Activated CD4-positive, alpha-beta T cell treated with anti-CD3 and anti-CD28 coated beads for 36 hours (primary cell): ENCODE data around the gene TUBE1. TPM values are rescaled to one million over a fixed set of nuclear protein-coding genes. Genes with fewer than 3 reads are reported as not detected.

ENCODE experiments used
- ATAC-seq: fragments of 200-7000 bp; cut with Tn5 transposase; one replicate; pipeline ENCODE4 v1.10.0; 2021; ENCODE audit warnings: mild to moderate bottlenecking, moderate library complexity
- CTCF ChIA-PET: fragments of 350-600 bp; sonication (Branson Sonifier 250); formaldehyde crosslinking; loops from one replicate; lab custom pipeline; 2021; ENCODE audit warnings: antibody characterized with exemption; lab: Charles Lee
- POLR2A ChIA-PET: fragments of 350-600 bp; sonication (Branson Sonifier 250); formaldehyde crosslinking; loops from one replicate; lab custom pipeline; 2021; ENCODE audit warnings: antibody characterized with exemption, inconsistent platforms; lab: Charles Lee
- DNase-seq: peaks from one replicate; pipeline ENCODE4 v3.0.0-alpha.2; 2020
- H3K27ac Mint-ChIP-seq: one replicate; pipeline ENCODE4 v1.8.0; 2021; ENCODE audit warnings: mixed read lengths
- H3K27me3 Mint-ChIP-seq: one replicate; pipeline ENCODE4 v1.8.0; 2021; ENCODE audit warnings: mixed read lengths
- H3K36me3 Mint-ChIP-seq: one replicate; pipeline ENCODE4 v1.8.0; 2021; ENCODE audit warnings: low read depth, mixed read lengths
- H3K4me1 Mint-ChIP-seq: one replicate; pipeline ENCODE4 v1.8.0; 2021; ENCODE audit warnings: mixed read lengths
- H3K4me3 Mint-ChIP-seq: one replicate; pipeline ENCODE4 v1.8.0; 2021; ENCODE audit warnings: mild to moderate bottlenecking, moderate library complexity, mixed read lengths
- H3K9me3 Mint-ChIP-seq: one replicate; pipeline ENCODE4 v1.8.0; 2021; ENCODE audit warnings: low read depth, mixed read lengths
- intact Hi-C, 2 experiments: fragments of 100-400 bp; cut with DNase I in 1 of 2; cut with micrococcal nuclease in 1 of 2; formaldehyde crosslinking; loops; one replicate each; pipeline versions ENCODE4 v1.14.2 to v1.15.1; 2022 to 2024; cut with DNase I, micrococcal nuclease
- total RNA-seq, 2 experiments: library from RNA; stranded (reverse); gene quantifications; one replicate each; pipeline ENCODE4 v1.2.3, GENCODE V29; 2021

TUBE1 gene
- total RNA-seq, 2 experiments from 2014 or later, result 41.8 to 44.4 TPM

DNA sequence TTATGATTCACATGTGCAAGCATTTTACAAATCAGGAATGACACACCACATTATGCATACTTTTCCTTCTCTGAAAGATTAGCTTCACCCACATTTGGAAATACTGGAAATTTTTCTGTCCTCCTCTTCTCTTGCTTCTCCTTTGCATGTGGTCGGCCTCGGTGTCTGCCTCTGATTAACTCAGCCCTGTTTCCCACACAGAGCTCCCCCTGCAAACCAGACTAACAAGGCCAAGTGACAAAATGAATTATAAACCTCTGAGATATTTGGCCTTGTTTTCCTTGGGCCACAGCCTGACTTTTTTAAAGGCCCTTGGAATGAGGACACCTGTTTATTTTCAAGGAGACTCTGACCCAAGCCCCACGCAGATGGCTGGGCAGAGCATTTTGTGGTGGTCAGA lies 42.4 kb downstream of the TUBE1 start:
- intact Hi-C loops, result loop anchor here (5.0 to 10.0 kb wide), 4 partner anchors 48 to 1033 kb away; partner anchors contain the start of gene TRAF3IP2 (in 1 of the 2)
- no peak overlapping the region for H3K27ac Mint-ChIP-seq
- POLR2A ChIA-PET, result no interaction called here
- DNase-seq, result no peak
- H3K27me3 Mint-ChIP-seq, result no peaks in the 10 kb centered on the region
- no peak overlapping the region for H3K4me3 Mint-ChIP-seq
- peaks cover 41% of the 10 kb centered on the region for H3K4me1 Mint-ChIP-seq
- H3K36me3 Mint-ChIP-seq, result no peaks in the 10 kb centered on the region
- CTCF ChIA-PET, result interaction anchor here (0.7 to 6.5 kb wide), 18 partner anchors 10 to 788 kb away, joined by 3 to 59 read pairs (median 4); partner anchors contain the start of genes FAM229B and TUBE1
- no peak for ATAC-seq
- H3K9me3 Mint-ChIP-seq, result no peaks in the 10 kb centered on the region

DNA sequence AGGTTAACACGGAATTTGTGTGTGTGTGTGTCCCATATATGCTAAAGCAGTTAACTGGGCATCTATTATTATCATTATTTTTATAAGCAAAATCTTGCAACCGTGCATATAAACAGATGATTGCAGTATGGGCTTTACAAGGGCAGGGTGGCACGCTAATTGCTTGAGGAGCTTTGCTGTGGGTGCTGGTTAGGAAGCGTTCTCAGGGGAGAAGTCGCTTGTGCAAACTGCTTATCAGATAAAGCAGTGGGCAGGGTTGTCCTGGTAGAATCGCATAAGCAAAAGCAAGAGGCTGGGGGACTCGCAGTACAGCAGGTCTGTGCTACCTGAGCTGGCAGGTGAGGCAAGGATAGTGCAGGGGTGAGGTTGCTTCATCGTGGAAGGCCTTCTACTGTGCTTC lies 43.1 kb downstream of the TUBE1 start:
- POLR2A ChIA-PET, result no interaction called here
- Mint-ChIP-seq H3K36me3 (no peaks in the 10 kb centered on the region), H3K9me3 (no peaks in the 10 kb centered on the region), H3K4me3 (no peak overlapping the region), H3K27me3 (no peaks in the 10 kb centered on the region), H3K27ac (peak overlapping the region; percentile 98), H3K4me1 (peaks cover 46% of the 10 kb centered on the region)
- CTCF ChIA-PET, result interaction anchor here (0.7 to 6.5 kb wide), 21 partner anchors 9 to 986 kb away, joined by 3 to 59 read pairs (median 4); partner anchors contain the start of genes FAM229B, FYN and TUBE1
- ATAC-seq (no peak), DNase-seq (no peak)
- intact Hi-C loops, result loop anchor here (5.0 to 10.0 kb wide), 4 partner anchors 47 to 1032 kb away; partner anchors contain the start of gene TRAF3IP2 (in 1 of the 2)

DNA sequence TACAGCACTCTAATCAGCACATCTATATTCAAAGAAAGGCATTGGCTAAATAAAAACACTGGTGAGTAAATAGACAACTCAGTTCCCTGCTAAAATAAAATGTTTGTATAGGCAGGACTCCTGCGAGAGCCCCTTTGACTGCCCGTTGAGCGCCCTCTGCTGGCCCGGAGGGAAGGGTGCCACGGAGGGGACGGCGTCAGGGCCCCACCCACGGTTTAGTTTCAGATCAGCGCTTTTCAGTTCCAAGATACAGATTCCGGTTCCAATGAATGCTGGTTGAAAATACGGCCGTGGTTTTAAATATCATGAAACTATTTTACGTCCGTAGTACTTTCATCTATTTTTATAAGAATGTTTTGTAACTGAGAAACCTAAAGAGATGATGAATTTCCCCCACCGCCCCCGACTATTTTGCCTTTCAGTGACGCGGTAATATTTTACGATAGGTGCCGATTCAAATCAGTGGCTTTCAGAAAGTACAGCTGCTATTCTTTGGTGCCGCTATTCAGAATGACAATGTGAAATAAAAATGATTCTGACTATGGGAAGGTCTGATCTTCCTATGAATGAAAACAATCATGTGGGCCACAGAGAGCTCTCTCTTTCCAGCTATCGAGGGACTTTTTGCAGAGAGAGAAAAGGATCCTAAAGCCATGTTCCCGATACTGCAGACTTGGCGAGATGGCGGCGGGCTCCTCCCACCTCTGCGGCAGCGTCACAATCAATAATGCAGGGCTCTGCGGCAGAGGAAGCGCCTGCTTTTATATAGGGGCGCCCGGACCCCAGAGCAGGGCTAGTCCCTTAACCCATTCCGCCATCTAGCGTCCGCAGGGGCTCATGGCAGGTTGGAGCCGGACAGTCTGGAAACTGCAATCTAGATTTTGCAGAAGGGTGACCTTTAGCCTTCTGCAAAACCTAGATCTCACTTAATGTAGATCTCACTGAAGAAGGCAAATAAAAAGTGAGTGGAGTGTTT lies 44.0 kb downstream of the TUBE1 start:
- Mint-ChIP-seq H3K4me3 (peak overlapping the region; percentile 93), H3K4me1 (peaks cover 50% of the 10 kb centered on the region), H3K27me3 (no peaks in the 10 kb centered on the region), H3K9me3 (no peaks in the 10 kb centered on the region), H3K27ac (peak overlapping the region; percentile 98), H3K36me3 (no peaks in the 10 kb centered on the region)
- ChIA-PET CTCF (interaction anchor here (0.6 to 6.8 kb wide), 69 partner anchors 8 to 1862 kb away, joined by 3 to 61 read pairs (median 4); partner anchors contain the start of genes FAM229B, FYN, TRAF3IP2 and TUBE1), POLR2A (interaction anchor here (0.6 to 2.2 kb wide), 7 partner anchors 26 to 472 kb away, joined by 3 to 7 read pairs (median 4); no protein-coding TSS in a partner anchor)
- peak; percentile 91 for ATAC-seq
- DNase-seq, result peak; percentile 96
- intact Hi-C loops, result loop anchor here (1.0 to 10.0 kb wide), 22 partner anchors 14 to 1031 kb away; partner anchors contain the start of genes FYN (in 2 of the 2), TRAF3IP2 (in 2 of the 2), FAM229B (in 1 of the 2) and REV3L (in 1 of the 2)

DNA sequence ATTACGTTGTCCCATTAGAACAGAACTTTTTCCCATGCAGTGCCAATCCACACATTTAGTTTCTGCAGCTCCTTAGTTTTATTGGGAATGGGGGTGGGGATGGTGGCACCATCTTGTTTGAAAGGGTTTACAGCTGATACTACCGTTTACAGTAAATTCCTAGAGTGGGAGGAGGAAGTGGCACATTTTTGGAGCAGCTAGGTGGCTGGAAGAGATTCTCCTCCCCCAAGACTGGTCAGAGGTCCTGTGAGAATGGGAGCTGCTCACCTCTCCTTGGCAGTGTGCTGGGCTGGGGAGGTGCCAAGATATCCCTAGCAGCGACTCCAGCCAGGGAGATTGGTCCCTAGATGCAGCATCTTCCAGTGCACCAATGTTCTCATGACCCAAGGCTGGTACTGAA lies 45.7 kb downstream of the TUBE1 start:
- intact Hi-C loops, result loop anchor here (5.0 to 10.0 kb wide), 4 partner anchors 44 to 1029 kb away; partner anchors contain the start of gene TRAF3IP2 (in 1 of the 2)
- no peaks in the 10 kb centered on the region for H3K27me3 Mint-ChIP-seq
- peak overlapping the region; percentile 93 for H3K4me3 Mint-ChIP-seq
- no peaks in the 10 kb centered on the region for H3K9me3 Mint-ChIP-seq
- ChIA-PET POLR2A (interaction anchor here (1.2 to 2.2 kb wide), 2 partner anchors 24 to 277 kb away, joined by 4 to 7 read pairs; no protein-coding TSS in a partner anchor), CTCF (interaction anchor here (0.7 to 6.8 kb wide), 22 partner anchors 9 to 783 kb away, joined by 3 to 61 read pairs (median 6); a partner anchor contains a TSS)
- H3K27ac Mint-ChIP-seq, result peak overlapping the region; percentile 98
- no peaks in the 10 kb centered on the region for H3K36me3 Mint-ChIP-seq
- peaks cover 68% of the 10 kb centered on the region for H3K4me1 Mint-ChIP-seq
- ATAC-seq, result no peak
- no peak for DNase-seq

DNA sequence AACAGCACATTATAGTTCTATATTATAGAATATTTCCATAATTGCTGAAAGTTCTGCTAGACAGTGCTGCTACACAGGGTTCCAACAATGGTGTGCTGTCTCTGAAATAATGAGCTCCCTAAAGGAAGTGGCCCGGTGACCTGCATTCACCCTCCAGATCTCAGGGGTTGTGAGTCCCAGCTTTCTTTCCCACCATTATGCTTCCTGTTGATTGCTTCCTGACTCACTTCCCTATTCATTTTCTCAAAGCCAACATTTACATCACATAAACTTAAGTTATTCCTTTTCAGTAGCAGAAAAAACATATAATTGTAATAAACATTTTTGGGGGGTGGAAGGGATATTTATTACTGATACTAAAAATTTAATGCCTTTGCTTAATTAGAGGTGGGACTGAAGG lies 46.3 kb downstream of the TUBE1 start:
- H3K27me3 Mint-ChIP-seq, result no peaks in the 10 kb centered on the region
- CTCF ChIA-PET, result interaction anchor here (0.6 to 6.8 kb wide), 16 partner anchors 8 to 782 kb away, joined by 3 to 61 read pairs (median 10); partner anchors contain the start of gene FYN
- no peaks in the 10 kb centered on the region for H3K9me3 Mint-ChIP-seq
- H3K4me1 Mint-ChIP-seq, result peaks cover 73% of the 10 kb centered on the region
- no peaks in the 10 kb centered on the region for H3K36me3 Mint-ChIP-seq
- H3K27ac Mint-ChIP-seq, result peak overlapping the region; percentile 38
- ATAC-seq (no peak), DNase-seq (no peak)
- intact Hi-C loops, result loop anchor here (5.0 to 10.0 kb wide), 4 partner anchors 44 to 1029 kb away; partner anchors contain the start of gene TRAF3IP2 (in 1 of the 2)
- POLR2A ChIA-PET, result no interaction called here
- H3K4me3 Mint-ChIP-seq, result no peak overlapping the region

DNA sequence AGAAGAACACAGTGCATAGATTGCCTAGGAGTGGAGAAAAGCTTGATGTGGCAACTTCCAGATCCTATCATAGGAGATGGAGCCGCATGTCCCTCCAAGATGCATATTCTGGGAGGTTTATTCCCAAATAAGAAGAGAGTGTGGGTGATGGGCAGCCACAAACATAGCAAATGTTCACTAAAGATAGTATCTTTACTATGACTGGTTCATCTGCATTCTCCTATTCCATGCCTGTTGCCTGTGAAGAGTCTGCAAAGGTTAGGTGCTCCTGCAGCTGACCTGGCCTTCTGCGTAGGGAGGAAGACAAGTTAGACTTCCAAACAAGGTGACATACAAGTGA lies 47.9 kb downstream of the TUBE1 start:
- Mint-ChIP-seq H3K36me3 (no peaks in the 10 kb centered on the region), H3K4me1 (peaks cover 78% of the 10 kb centered on the region), H3K9me3 (no peaks in the 10 kb centered on the region), H3K4me3 (no peak overlapping the region), H3K27me3 (no peaks in the 10 kb centered on the region), H3K27ac (no peak overlapping the region)
- POLR2A ChIA-PET, result interaction anchor here (0.8 kb wide), 1 partner anchor 215 kb away, joined by 3 read pairs; no protein-coding TSS in a partner anchor
- DNase-seq (no peak), ATAC-seq (no peak)
- intact Hi-C loops, result loop anchor here in 1 of 2 experiments (10.0 kb wide), 1 partner anchor 885 kb away; no protein-coding TSS in a partner anchor
- CTCF ChIA-PET, result interaction anchor here (0.6 to 6.8 kb wide), 11 partner anchors 12 to 329 kb away, joined by 3 to 61 read pairs (median 6); partner anchors contain the start of gene FYN

DNA sequence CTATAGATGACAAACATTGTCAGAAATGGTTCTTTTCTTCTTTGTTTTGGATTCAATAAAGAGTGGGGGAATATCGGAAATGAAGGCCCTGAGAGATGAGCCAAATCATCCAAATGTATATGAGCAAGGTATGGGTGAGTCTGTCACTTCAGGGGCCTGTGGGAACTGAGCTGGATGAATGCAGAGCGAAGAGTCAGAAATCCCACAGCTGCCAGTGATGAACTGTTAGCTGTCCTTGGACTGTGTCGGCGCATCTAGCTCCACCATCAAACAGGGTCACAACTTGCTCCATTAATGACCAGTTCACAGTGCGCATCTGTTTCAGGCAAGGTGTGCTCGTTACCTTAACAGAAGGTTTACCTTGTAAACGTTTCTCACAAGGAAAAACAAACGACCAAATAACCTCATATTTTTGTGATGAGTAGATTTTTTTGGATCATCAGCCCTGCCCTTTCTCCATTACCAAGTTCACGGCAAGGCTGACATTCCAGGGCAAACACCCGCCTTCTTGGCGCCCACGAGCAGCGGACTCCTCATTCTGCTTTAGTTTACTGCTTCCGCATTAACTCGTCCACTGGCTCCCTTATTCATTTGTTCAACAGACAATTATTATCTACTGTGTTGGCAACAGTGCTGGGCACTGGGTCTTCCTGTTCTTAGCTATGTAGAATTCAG lies 48.4 kb downstream of the TUBE1 start:
- H3K4me1 Mint-ChIP-seq, result peaks cover 79% of the 10 kb centered on the region
- H3K9me3 Mint-ChIP-seq, result no peaks in the 10 kb centered on the region
- intact Hi-C loops, result loop anchor here (1.0 to 10.0 kb wide), 2 partner anchors 202 to 884 kb away; no protein-coding TSS in a partner anchor
- POLR2A ChIA-PET, result interaction anchor here (0.6 kb wide), 1 partner anchor 17 kb away, joined by 6 read pairs; no protein-coding TSS in a partner anchor
- H3K36me3 Mint-ChIP-seq, result no peaks in the 10 kb centered on the region
- DNase-seq (no peak), ATAC-seq (no peak)
- no peak overlapping the region for H3K4me3 Mint-ChIP-seq
- no peak overlapping the region for H3K27ac Mint-ChIP-seq
- CTCF ChIA-PET, result interaction anchor here (0.6 to 6.8 kb wide), 9 partner anchors 11 to 329 kb away, joined by 3 to 61 read pairs (median 4); partner anchors contain the start of gene FYN
- H3K27me3 Mint-ChIP-seq, result no peaks in the 10 kb centered on the region

DNA sequence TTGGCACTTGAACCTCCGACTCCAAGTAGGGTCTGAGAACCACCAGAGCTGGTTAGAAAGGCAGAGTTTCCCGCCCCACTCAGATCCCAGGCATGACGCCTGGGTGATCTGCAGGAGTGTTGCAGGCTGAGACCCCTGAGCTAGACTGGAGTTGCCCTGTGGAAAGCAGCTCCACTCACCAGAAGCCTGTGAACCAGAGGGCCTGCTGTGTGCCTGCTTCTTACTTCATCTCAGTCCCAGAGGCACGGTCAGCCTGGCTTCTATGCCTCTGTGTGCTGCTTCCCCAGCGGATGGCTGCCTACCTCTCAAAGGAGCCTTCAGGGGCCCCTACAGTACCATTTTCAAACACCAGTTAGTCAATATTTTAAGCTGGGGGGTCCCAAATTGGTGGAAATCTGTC lies 49.0 kb downstream of the TUBE1 start:
- Mint-ChIP-seq H3K27me3 (no peaks in the 10 kb centered on the region), H3K4me1 (peaks cover 83% of the 10 kb centered on the region), H3K4me3 (no peak overlapping the region), H3K27ac (no peak overlapping the region), H3K9me3 (no peaks in the 10 kb centered on the region), H3K36me3 (no peaks in the 10 kb centered on the region)
- ATAC-seq (no peak), DNase-seq (no peak)
- intact Hi-C loops, result loop anchor here (1.0 to 10.0 kb wide), 2 partner anchors 201 to 883 kb away; no protein-coding TSS in a partner anchor
- POLR2A ChIA-PET, result interaction anchor here (1.1 kb wide), 1 partner anchor 46 kb away, joined by 6 read pairs; no protein-coding TSS in a partner anchor
- CTCF ChIA-PET, result interaction anchor here (1.1 to 6.8 kb wide), 6 partner anchors 11 to 328 kb away, joined by 3 to 61 read pairs (median 4); no protein-coding TSS in a partner anchor

DNA sequence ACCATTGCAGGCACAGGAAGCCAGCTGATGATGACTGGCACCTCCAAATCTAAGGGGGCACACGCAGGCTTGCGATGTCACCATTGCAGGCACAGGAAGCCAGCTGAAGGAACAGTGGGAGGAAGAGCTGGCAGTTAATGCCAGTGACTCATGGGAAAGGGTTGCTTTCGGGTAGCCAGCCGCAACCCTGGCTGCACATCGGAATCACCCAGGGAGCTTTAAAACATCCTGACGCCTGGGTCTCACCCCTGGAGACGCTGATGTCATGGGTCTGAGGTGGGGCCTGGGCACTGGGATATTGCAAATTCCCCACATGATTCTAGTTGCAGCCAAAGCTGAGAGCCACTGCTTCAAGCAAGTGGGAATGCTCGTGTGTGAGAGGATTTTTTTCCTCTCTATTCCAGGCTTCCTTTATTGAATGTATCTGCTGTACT lies 49.5 kb downstream of the TUBE1 start:
- ChIA-PET CTCF (interaction anchor here (0.7 to 6.8 kb wide), 5 partner anchors 10 to 328 kb away, joined by 3 to 61 read pairs (median 4); no protein-coding TSS in a partner anchor), POLR2A (interaction anchor here (1.1 kb wide), 1 partner anchor 45 kb away, joined by 6 read pairs; no protein-coding TSS in a partner anchor)
- Mint-ChIP-seq H3K9me3 (no peaks in the 10 kb centered on the region), H3K36me3 (no peaks in the 10 kb centered on the region), H3K27me3 (no peaks in the 10 kb centered on the region), H3K4me1 (peaks cover 83% of the 10 kb centered on the region), H3K4me3 (no peak overlapping the region), H3K27ac (no peak overlapping the region)
- intact Hi-C loops, result loop anchor here (1.0 to 10.0 kb wide), 2 partner anchors 200 to 883 kb away; no protein-coding TSS in a partner anchor
- ATAC-seq (peak; percentile 6), DNase-seq (peak; percentile 49)
